Measurements from ENCODE around the gene KANTR. TPM values are rescaled to one million over a fixed set of nuclear protein-coding genes. Genes with fewer than 3 reads are reported as not detected.

KANTR gene
- total RNA-seq, 1 experiment from 2014 or later, result 7.7 TPM

DNA sequence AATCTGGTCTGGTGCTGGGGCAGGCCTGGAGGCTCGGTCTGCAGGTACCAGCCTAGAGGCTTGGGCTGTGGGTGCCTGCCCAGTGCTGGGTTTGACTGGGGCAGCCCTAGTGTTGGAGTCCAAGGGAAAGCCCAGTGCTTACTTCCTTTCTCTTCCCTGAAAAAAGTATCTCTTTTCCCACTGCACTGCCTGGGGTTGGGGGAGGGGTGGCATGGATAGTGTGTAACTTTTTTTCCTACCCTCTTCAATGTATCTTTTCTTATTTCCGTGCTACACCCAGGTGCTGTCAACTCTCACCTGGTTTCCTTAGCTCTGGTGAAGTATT is 21.6 kb downstream of the KANTR start:
- no CpG with 5 or more reads among the region's 2 CpGs for WGBS (ENCODE audit: extremely low coverage, insufficient read length, low lambda C conversion rate)
- Histone ChIP-seq H3K4ac (ENCODE audit: low read depth, low read length) (no peak overlapping the region), H3K27me3 (ENCODE audit: insufficient read depth, low read length) (no peaks in the 10 kb centered on the region), H3K4me1 (ENCODE audit: insufficient read depth, low read length) (no peaks in the 10 kb centered on the region), H3K23me2 (ENCODE audit: insufficient read length, low read depth, low read length, poor library complexity, severe bottlenecking) (no peaks in the 10 kb centered on the region), H3K56ac (ENCODE audit: insufficient read length, low read depth, low read length) (no peak overlapping the region), H2BK12ac (ENCODE audit: insufficient read length, low read depth, low read length) (no peak overlapping the region), H4K8ac (replicated peaks; ENCODE audit: insufficient read length, low read depth, low read length) (no peak overlapping the region), H4K5ac (ENCODE audit: insufficient read length, low read depth, low read length) (no peak overlapping the region), H3K23ac (ENCODE audit: insufficient read length, low read depth, low read length) (no peak overlapping the region), H2AFZ (ENCODE audit: low read length) (no peak overlapping the region), H3K79me2 (ENCODE audit: insufficient read depth, low read length) (no peaks in the 10 kb centered on the region), H3K4me2 (ENCODE audit: insufficient read depth, insufficient read length, low read length) (no peak overlapping the region), H3K18ac (ENCODE audit: insufficient read length, low read depth, low read length) (no peak overlapping the region), H3K27ac (ENCODE audit: insufficient read length, low read depth, low read length) (no peak overlapping the region), H2BK20ac (ENCODE audit: low read depth, low read length, poor library complexity, severe bottlenecking) (no peak overlapping the region), H3T11ph (ENCODE audit: low read length) (no peak overlapping the region), H2BK5ac (ENCODE audit: insufficient read length, low read length) (no peak overlapping the region), H2BK120ac (ENCODE audit: low read depth, low read length, poor library complexity, severe bottlenecking) (no peak overlapping the region), H4K20me1 (ENCODE audit: control insufficient read depth, insufficient read depth, insufficient read length) (no peaks in the 10 kb centered on the region), H3K14ac (ENCODE audit: insufficient read depth, low read length) (no peak overlapping the region; the same call in 1 of the 2 replicates), H3K9ac (ENCODE audit: extremely low read depth, insufficient read length, low read length) (no peak overlapping the region), H4K91ac (ENCODE audit: insufficient read length, low read depth, low read length) (no peak overlapping the region), H2AK5ac (ENCODE audit: insufficient read length, low read length) (no peak overlapping the region), H2BK15ac (ENCODE audit: low read depth, low read length) (no peak overlapping the region), H3K79me1 (ENCODE audit: insufficient read depth, low read depth, low read length, poor library complexity, severe bottlenecking) (no peaks in the 10 kb centered on the region), H3K9me3 (ENCODE audit: control insufficient read depth, low read depth, low read length) (peaks cover 51% of the 10 kb centered on the region)
- no peak for DNase-seq
- peaks cover 6 to 19% (median 13%) of the 10 kb centered on the region in 3 experiments; a peak in 4 of 7 replicates for H3K36me3 Mint-ChIP-seq (ENCODE audit: insufficient read depth in 1 of 3, low read depth in 3 of 3)
- H3K9me3 Mint-ChIP-seq, result peaks cover 54 to 56% of the 10 kb centered on the region in 2 experiments
- peaks cover 3 to 4% of the 10 kb centered on the region in 2 experiments; a peak in 1 of 4 replicates for H3K4me1 Mint-ChIP-seq
- TF ChIP-seq, protein P1, sequence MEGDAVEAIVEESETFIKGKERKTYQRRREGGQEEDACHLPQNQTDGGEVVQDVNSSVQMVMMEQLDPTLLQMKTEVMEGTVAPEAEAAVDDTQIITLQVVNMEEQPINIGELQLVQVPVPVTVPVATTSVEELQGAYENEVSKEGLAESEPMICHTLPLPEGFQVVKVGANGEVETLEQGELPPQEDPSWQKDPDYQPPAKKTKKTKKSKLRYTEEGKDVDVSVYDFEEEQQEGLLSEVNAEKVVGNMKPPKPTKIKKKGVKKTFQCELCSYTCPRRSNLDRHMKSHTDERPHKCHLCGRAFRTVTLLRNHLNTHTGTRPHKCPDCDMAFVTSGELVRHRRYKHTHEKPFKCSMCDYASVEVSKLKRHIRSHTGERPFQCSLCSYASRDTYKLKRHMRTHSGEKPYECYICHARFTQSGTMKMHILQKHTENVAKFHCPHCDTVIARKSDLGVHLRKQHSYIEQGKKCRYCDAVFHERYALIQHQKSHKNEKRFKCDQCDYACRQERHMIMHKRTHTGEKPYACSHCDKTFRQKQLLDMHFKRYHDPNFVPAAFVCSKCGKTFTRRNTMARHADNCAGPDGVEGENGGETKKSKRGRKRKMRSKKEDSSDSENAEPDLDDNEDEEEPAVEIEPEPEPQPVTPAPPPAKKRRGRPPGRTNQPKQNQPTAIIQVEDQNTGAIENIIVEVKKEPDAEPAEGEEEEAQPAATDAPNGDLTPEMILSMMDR (conservative IDR thresholded peaks at IDR 0.05), result no peak
- H3K27ac Mint-ChIP-seq, result no peak overlapping the region; a peak in 2 of 7 replicates
- no peak overlapping the region for H3K4me3 Mint-ChIP-seq
- no peaks in the 10 kb centered on the region for H3K27me3 Mint-ChIP-seq (ENCODE audit: low read depth)

Data from H9 (cell line).